ENCODE measurements around the gene DSCAM. TPM values are rescaled to one million over a fixed set of nuclear protein-coding genes. Genes with fewer than 3 reads are reported as not detected.

The DSCAM gene
- total RNA-seq, 2 experiments from 2014 or later = not detected

DNA sequence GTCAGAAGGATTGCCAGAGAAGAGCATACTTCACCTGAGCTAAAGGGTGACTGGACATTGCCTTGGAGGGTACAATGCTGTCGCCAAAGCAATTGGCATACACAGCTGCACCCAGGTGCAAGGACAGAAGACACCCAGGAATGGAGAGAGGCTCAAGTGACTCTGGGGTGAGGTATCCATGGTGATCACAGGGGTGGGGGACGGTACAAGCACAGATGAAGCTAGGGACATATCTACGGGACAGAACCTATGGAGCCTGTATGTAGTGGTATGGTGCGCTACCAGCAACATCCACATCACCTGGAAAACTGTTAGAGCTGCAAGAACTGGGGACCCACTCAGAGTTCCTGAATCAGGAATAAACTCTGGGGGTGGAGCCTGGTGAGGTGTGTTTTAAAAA lies 693.6 kb downstream of the DSCAM start:
- no peak overlapping the region for H3K27ac ChIP-seq (ENCODE audit: low read depth in 1 of 2, low read length in 2 of 2)
- no peak for ATAC-seq (ENCODE audit: poor library complexity)
- Mint-ChIP-seq H3K27me3 (no peaks in the 10 kb centered on the region), H3K4me3 (no peak overlapping the region), H3K27ac (no peak overlapping the region), H3K9me3 (peaks cover 2% of the 10 kb centered on the region), H3K4me1 (ENCODE audit: low read depth) (no peaks in the 10 kb centered on the region), H3K36me3 (ENCODE audit: low read depth) (no peaks in the 10 kb centered on the region)
- DNase-seq = no peak
- ChIA-PET POLR2A (no interaction called here), CTCF (no interaction called here)
- TF ChIP-seq, protein P1, sequence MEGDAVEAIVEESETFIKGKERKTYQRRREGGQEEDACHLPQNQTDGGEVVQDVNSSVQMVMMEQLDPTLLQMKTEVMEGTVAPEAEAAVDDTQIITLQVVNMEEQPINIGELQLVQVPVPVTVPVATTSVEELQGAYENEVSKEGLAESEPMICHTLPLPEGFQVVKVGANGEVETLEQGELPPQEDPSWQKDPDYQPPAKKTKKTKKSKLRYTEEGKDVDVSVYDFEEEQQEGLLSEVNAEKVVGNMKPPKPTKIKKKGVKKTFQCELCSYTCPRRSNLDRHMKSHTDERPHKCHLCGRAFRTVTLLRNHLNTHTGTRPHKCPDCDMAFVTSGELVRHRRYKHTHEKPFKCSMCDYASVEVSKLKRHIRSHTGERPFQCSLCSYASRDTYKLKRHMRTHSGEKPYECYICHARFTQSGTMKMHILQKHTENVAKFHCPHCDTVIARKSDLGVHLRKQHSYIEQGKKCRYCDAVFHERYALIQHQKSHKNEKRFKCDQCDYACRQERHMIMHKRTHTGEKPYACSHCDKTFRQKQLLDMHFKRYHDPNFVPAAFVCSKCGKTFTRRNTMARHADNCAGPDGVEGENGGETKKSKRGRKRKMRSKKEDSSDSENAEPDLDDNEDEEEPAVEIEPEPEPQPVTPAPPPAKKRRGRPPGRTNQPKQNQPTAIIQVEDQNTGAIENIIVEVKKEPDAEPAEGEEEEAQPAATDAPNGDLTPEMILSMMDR (IDR thresholded peaks at IDR 0.05) = no peak
- no peaks in the 10 kb centered on the region for H3K27me3 ChIP-seq (ENCODE audit: control insufficient read depth in 1 of 2, insufficient read depth in 2 of 2, low read length in 2 of 2)
- H3K4me1 ChIP-seq (ENCODE audit: insufficient read depth, low read length) = no peaks in the 10 kb centered on the region
- no peaks in the 10 kb centered on the region for H3K36me3 ChIP-seq (ENCODE audit: insufficient read depth, low read length)
- peaks cover 0 to 18% of the 10 kb centered on the region in 2 experiments for H3K9me3 ChIP-seq (ENCODE audit: control insufficient read depth in 1 of 2, insufficient read depth in 1 of 2, low read length in 2 of 2)
- H3K4me3 ChIP-seq (ENCODE audit: low read length) = no peak overlapping the region
- intact Hi-C loops (cut with DNase I, micrococcal nuclease) = no loop called here

DNA sequence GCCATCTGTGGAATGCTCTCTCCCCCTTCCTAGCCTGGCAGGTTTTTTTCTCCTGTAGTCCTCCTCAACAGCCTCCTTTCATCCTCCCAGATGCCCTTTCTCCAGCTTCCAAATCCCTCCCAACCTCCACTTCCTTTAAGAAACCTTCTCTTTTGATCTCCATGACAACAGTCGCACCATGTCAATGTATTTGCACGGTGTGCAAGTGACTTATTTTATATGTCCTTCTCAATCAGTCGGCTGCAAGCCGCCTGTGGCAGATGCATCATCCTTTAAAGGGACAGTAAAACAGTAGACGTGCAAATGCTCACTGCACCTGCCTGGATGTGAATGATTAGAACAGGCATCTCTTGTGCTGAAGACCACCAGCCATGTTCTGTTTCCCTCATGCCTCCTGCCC lies 694.5 kb downstream of the DSCAM start:
- Histone ChIP-seq H3K9me3 (ENCODE audit: control insufficient read depth in 1 of 2, insufficient read depth in 1 of 2, low read length in 2 of 2) (peaks cover 0 to 10% of the 10 kb centered on the region in 2 experiments), H3K27ac (ENCODE audit: low read depth in 1 of 2, low read length in 2 of 2) (no peak overlapping the region), H3K27me3 (ENCODE audit: control insufficient read depth in 1 of 2, insufficient read depth in 2 of 2, low read length in 2 of 2) (no peaks in the 10 kb centered on the region), H3K4me3 (ENCODE audit: low read length) (no peak overlapping the region), H3K4me1 (ENCODE audit: insufficient read depth, low read length) (no peaks in the 10 kb centered on the region), H3K36me3 (ENCODE audit: insufficient read depth, low read length) (no peaks in the 10 kb centered on the region)
- no peak overlapping the region for H3K4me3 Mint-ChIP-seq
- TF ChIP-seq, protein P1 (IDR thresholded peaks at IDR 0.05) = no peak
- ATAC-seq (ENCODE audit: poor library complexity) (no peak), DNase-seq (no peak)
- intact Hi-C loops (cut with DNase I, micrococcal nuclease) = no loop called here
- H3K27ac Mint-ChIP-seq = no peak overlapping the region
- no peaks in the 10 kb centered on the region for H3K27me3 Mint-ChIP-seq
- ChIA-PET POLR2A (no interaction called here), CTCF (no interaction called here)
- no peaks in the 10 kb centered on the region for H3K4me1 Mint-ChIP-seq (ENCODE audit: low read depth)
- peaks cover 2% of the 10 kb centered on the region for H3K9me3 Mint-ChIP-seq
- no peaks in the 10 kb centered on the region for H3K36me3 Mint-ChIP-seq (ENCODE audit: low read depth)

DNA sequence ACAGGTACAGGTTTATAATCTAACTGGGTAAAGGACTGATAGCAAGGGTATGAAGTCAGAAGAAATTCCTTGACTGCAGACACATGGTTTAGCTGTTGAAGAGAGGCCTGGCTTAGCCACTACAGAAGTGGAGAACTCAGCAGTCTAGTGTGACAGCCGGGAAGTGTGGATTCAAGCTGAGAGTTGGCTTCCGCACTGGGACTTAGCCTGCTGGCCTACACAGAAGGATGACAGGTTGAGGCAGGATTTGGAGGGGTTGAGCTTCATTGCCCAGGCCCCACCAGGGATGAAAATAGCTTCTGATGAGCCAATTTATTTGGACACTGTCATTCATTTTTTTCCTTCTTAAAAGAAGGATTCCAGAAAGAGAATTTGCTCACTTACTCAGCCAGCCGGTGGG lies 695.3 kb downstream of the DSCAM start:
- DNase-seq = no peak
- TF ChIP-seq, protein P1 (IDR thresholded peaks at IDR 0.05) = no peak
- Mint-ChIP-seq H3K4me1 (ENCODE audit: low read depth) (no peaks in the 10 kb centered on the region), H3K27ac (no peak overlapping the region), H3K27me3 (no peaks in the 10 kb centered on the region), H3K36me3 (ENCODE audit: low read depth) (no peaks in the 10 kb centered on the region), H3K4me3 (no peak overlapping the region), H3K9me3 (peaks cover 2% of the 10 kb centered on the region)
- H3K27ac ChIP-seq (ENCODE audit: low read depth in 1 of 2, low read length in 2 of 2) = no peak overlapping the region
- H3K27me3 ChIP-seq (ENCODE audit: control insufficient read depth in 1 of 2, insufficient read depth in 2 of 2, low read length in 2 of 2) = no peaks in the 10 kb centered on the region
- no peaks in the 10 kb centered on the region for H3K4me1 ChIP-seq (ENCODE audit: insufficient read depth, low read length)
- no peaks in the 10 kb centered on the region for H3K36me3 ChIP-seq (ENCODE audit: insufficient read depth, low read length)
- peaks cover 0 to 10% of the 10 kb centered on the region in 2 experiments for H3K9me3 ChIP-seq (ENCODE audit: control insufficient read depth in 1 of 2, insufficient read depth in 1 of 2, low read length in 2 of 2)
- CTCF ChIA-PET = no interaction called here
- no peak for ATAC-seq (ENCODE audit: poor library complexity)
- POLR2A ChIA-PET = no interaction called here
- intact Hi-C loops (cut with DNase I, micrococcal nuclease) = no loop called here
- H3K4me3 ChIP-seq (ENCODE audit: low read length) = no peak overlapping the region
